HL-60 (cell line): ENCODE measurements around the gene HLTF.

Experiments used
- DNase-seq, 2 experiments: peaks; one replicate each; pipeline ENCODE4 v3.0.0-alpha.2; 2010 to 2020; ENCODE audit warnings: low read depth in 1 of 2, low spot score in 1 of 2
- H3K27ac ChIP-seq: fragments of 250-450 bp; sonication (Bioruptor Pico); replicated peaks from 2 replicates; pipeline ENCODE4 v1.5.1; 2020; ENCODE audit warnings: mild to moderate bottlenecking, moderate library complexity
- H3K27me3 ChIP-seq: fragments of 250-450 bp; sonication (Bioruptor Pico); 2 replicates; pipeline ENCODE4 v1.5.1; 2021; ENCODE audit warnings: mild to moderate bottlenecking, moderate library complexity; ENCODE audit not compliant: insufficient read depth, poor library complexity, severe bottlenecking
- H3K4me3 ChIP-seq: replicated peaks from 2 replicates; pipeline ENCODE4 v1.5.1; 2011; ENCODE audit warnings: mild to moderate bottlenecking, control low read depth, low read length; ENCODE audit not compliant: insufficient read depth
- GABPA ChIP-seq: IDR thresholded peaks from 2 replicates; pipeline ENCODE4 v1.6.1; 2012; ENCODE audit warnings: low read depth
- POLR2AphosphoS5 ChIP-seq: IDR thresholded peaks from 2 replicates; pipeline ENCODE4 v1.6.1; 2012; ENCODE audit warnings: low read depth
- REST ChIP-seq: IDR thresholded peaks from 2 replicates; pipeline ENCODE4 v1.6.1; 2012; ENCODE audit warnings: low read depth; ENCODE audit not compliant: insufficient replicate concordance
- SPI1 ChIP-seq: IDR thresholded peaks from 2 replicates; pipeline ENCODE4 v1.6.1; 2012; ENCODE audit warnings: low read depth, mild to moderate bottlenecking, borderline replicate concordance
- TF ChIP-seq, protein P1 (sequence below): IDR thresholded peaks from one replicate; pipeline ENCODE4 v1.5.1; 2011; ENCODE audit warnings: low read length, control low read depth, inconsistent platforms; ENCODE audit not compliant: insufficient read depth

The HLTF gene

GRCh38 chr3:149015393-149015792 is 70.9 kb downstream of the HLTF start:
- Histone ChIP-seq H3K27me3 (no peaks in the 10 kb centered on the region), H3K27ac (no peak overlapping the region), H3K4me3 (no peak overlapping the region)
- TF ChIP-seq, protein P1, sequence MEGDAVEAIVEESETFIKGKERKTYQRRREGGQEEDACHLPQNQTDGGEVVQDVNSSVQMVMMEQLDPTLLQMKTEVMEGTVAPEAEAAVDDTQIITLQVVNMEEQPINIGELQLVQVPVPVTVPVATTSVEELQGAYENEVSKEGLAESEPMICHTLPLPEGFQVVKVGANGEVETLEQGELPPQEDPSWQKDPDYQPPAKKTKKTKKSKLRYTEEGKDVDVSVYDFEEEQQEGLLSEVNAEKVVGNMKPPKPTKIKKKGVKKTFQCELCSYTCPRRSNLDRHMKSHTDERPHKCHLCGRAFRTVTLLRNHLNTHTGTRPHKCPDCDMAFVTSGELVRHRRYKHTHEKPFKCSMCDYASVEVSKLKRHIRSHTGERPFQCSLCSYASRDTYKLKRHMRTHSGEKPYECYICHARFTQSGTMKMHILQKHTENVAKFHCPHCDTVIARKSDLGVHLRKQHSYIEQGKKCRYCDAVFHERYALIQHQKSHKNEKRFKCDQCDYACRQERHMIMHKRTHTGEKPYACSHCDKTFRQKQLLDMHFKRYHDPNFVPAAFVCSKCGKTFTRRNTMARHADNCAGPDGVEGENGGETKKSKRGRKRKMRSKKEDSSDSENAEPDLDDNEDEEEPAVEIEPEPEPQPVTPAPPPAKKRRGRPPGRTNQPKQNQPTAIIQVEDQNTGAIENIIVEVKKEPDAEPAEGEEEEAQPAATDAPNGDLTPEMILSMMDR: no peak
- no peak for TF ChIP-seq POLR2AphosphoS5
- TF ChIP-seq GABPA: no peak
- no peak for TF ChIP-seq SPI1
- TF ChIP-seq REST: no peak
- no peak for DNase-seq

- no peak overlapping the region for H3K27ac ChIP-seq
- TF ChIP-seq SPI1 (no peak), GABPA (no peak), POLR2AphosphoS5 (no peak), REST (no peak)
- TF ChIP-seq, protein P1: no peak
- H3K27me3 ChIP-seq: no peaks in the 10 kb centered on the region
- H3K4me3 ChIP-seq: no peak overlapping the region
- DNase-seq: no peak
These were observed 72.6 kb downstream of the HLTF start for GRCh38 chr3:149013726-149014125.

- TF ChIP-seq GABPA (no peak), POLR2AphosphoS5 (no peak), SPI1 (no peak), REST (no peak)
- TF ChIP-seq, protein P1: no peak
- DNase-seq: no peak
- no peaks in the 10 kb centered on the region for H3K27me3 ChIP-seq
- no peak overlapping the region for H3K4me3 ChIP-seq
- H3K27ac ChIP-seq: no peak overlapping the region
These were observed 74.7 kb downstream of the HLTF start for GRCh38 chr3:149011676-149012075.
